NCI-H2196 (cell line): ENCODE results near the gene SCD5.
"Not testable (repeated sequence)": the region's sequence is repeated elsewhere in the genome, so short reads cannot be mapped to it uniquely, and the experiment has no call there.

ENCODE experiments used
- DNase-seq: peaks from one replicate; lab custom pipeline; 2025; ENCODE audit not compliant: unreplicated experiment; lab: John Stamatoyannopoulos, UW

The SCD5 gene

GRCh38 chr4:82798168-82799005 is at the start of gene SCD5:
Gene SCD5 (minus strand): TSS chr4:82798796. CDS start chr4:82798537, 259 bp downstream.
- DNase-seq = peak; percentile 55

GRCh38 chr4:82842593-82842992 is 44.0 kb upstream of the SCD5 start:
- DNase-seq = no peak

- DNase-seq = no peak
Measured at GRCh38 chr4:82839624-82840023, 41.0 kb upstream of the SCD5 start.

GRCh38 chr4:82833696-82834313 is 35.2 kb upstream of the SCD5 start:
- DNase-seq = no peak

GRCh38 chr4:82833060-82833459 is 34.5 kb upstream of the SCD5 start:
- DNase-seq = not testable (repeated sequence)

- DNase-seq = no peak
Measured at GRCh38 chr4:82825425-82825824, 26.8 kb upstream of the SCD5 start.

- no peak for DNase-seq
Measured at GRCh38 chr4:82823062-82823461, 24.5 kb upstream of the SCD5 start.

- no peak for DNase-seq
Measured at GRCh38 chr4:82820689-82821088, 22.1 kb upstream of the SCD5 start.

- DNase-seq = no peak
Measured at GRCh38 chr4:82818664-82819662, 20.4 kb upstream of the SCD5 start.

- not testable (repeated sequence) for DNase-seq
Measured at GRCh38 chr4:82816874-82817273, 18.3 kb upstream of the SCD5 start.

- DNase-seq = no peak
Measured at GRCh38 chr4:82814034-82814433, 15.4 kb upstream of the SCD5 start.

GRCh38 chr4:82811838-82812341 is 13.3 kb upstream of the SCD5 start:
- no peak for DNase-seq

GRCh38 chr4:82811392-82811791 is 12.8 kb upstream of the SCD5 start:
- no peak for DNase-seq

GRCh38 chr4:82810176-82810575 is 11.6 kb upstream of the SCD5 start:
- no peak for DNase-seq

- no peak for DNase-seq
Measured at GRCh38 chr4:82809619-82810018, 11.0 kb upstream of the SCD5 start.

GRCh38 chr4:82803746-82804145 is 5.2 kb upstream of the SCD5 start:
- DNase-seq = no peak

- DNase-seq = no peak
Measured at GRCh38 chr4:82802911-82803310, 4.3 kb upstream of the SCD5 start.

GRCh38 chr4:82801910-82802521 is 3.4 kb upstream of the SCD5 start:
- DNase-seq = peak; percentile 20

GRCh38 chr4:82799006-82799881 is 648 bp upstream of the SCD5 start:
- DNase-seq = no peak
